GM19438 (cell line): ENCODE results near the gene ST3GAL3.

Experiments
- ATAC-seq: cut with Tn5 transposase; IDR thresholded peaks from one replicate; pipeline ENCODE4 v1.9.1; 2021; ENCODE audit warnings: low read depth; ENCODE audit not compliant: unreplicated experiment

ST3GAL3 gene

DNA sequence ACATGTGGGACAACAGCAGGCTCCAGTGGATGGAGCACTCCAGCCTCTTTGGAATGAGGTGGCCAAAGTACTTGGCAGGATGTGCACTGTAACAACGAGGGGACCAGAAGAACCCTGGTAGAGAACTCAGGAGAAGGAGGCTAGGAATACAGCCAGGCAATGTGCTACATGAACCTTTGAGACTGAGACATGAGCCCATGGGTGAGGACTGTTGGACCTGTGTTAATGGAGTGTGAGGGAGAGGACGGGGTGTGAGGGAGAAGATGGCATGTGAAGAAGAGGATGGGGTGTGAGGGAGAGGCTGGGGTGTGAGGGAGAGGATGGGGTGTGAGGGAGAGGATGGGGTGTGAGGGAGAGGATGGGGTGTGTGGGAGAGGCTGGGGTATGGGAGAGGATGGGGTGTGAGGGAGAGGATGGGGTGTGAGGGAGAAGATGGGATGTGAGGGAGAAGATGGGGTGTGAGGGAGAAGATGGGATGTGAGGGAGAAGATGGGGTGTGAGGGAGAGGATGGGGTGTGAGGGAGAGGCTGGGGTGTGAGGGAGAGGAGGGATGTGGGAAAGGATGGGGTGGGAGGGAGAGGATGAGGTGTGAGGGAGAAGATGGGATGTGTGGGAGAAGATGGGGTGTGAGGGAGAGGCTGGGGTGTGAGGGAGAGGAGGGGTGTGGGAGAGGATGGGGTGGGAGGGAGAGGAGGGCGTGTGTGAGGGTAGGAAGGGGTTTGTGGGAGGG, 164.0 kb downstream of the ST3GAL3 start:
- no peak for ATAC-seq

DNA sequence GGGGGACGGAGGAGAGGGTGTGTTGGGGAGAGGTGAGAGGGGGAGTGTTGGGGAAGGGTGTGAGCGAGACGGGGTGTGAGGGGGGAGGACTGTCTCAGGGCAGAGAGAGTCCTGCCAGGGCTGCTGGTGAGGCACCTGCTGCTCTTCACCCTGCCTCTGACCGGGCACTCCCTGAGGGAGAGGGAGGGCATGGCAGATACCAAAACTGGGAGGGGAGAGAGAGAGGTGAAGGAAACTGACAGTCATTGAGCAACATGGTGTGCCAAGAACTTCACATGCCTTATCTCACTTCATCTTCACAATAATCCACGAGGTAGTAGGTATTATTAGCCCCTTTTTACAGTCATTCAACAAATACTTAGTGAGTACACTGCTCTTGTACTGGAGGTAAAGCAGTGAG, 164.9 kb downstream of the ST3GAL3 start:
- ATAC-seq: no peak

- ATAC-seq: no peak
Observed at GRCh38 chr1:43873851-43874250, 166.5 kb downstream of the ST3GAL3 start.

DNA sequence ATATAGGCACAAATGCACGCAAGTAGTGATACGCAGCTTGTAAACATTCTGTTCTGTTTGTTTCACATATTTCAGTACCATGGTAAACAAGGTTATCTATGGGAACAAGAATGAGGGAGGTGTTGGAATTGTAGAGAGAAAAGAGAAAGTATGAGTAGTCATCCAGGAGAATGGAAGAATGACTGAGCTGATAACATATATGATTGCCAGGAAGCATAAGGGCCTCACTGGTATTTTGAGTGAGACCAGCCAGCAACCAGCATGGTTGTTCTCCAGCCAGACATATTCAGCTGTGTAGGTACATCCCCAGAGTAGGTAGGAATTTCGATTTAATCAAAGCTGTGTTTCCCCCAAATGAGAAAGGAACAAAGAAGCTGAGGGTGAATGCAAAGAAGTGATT, 167.4 kb downstream of the ST3GAL3 start:
- ATAC-seq: no peak

DNA sequence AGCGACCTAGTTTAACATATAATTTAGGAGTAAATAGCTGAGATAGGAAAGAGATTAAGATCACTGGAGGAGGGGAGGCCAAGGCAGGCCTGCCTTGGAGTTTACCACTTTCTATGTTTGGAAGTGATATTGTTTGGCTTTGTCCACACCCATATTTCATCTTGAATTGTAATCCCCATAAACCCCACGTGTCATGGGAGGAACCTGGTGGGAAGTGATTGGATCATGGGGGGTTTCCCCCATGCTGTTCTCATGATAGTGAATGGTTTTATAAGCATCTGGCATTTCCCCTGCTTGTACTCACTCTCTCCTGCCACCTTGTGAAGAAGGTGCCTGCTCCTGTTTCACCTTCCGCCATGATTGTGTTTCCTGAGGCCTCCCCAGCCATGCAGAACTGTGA, 168.0 kb downstream of the ST3GAL3 start:
- ATAC-seq: no peak

DNA sequence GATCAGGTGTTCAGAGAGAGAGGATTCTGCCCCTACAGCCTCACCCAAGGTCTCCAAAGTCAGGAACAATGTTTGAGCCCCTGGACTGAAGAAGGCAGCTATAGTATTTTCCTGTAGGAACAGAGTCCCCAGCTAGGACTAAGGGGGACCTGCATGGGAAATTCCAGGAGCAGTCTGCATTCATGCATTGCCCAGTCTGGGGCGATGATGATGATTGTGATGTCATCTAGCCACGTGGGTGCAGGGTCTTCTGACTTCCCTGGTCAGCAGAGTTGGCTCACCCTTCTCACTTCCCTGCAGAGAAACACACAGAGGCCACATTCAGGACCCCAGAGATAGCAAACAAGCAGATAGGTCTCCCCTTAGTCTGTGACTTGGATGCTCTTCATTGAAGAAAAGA, 169.8 kb downstream of the ST3GAL3 start:
- ATAC-seq: no peak

- no peak for ATAC-seq
Observed at GRCh38 chr1:43878440-43878839, 171.1 kb downstream of the ST3GAL3 start.

DNA sequence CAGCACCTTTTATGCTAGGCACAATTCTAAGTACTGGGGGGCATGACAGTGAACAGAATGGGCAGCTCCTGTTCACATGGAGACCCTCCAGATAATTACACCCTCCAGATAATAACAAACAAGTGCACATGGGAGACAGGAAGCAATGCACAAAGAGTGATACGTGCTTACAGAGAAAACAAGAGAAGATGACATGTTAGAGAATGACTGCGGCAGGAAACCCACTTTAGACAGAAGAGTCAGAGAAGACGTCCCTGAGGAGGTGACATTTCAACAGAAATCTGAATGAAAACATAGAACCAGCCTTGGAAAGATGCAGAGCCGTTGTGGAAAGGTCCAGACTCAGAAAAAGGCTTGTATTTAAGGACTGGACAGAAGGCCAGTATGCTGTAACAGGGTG, 171.5 kb downstream of the ST3GAL3 start:
- ATAC-seq: no peak

GRCh38 chr1:43879414-43879813, 172.1 kb downstream of the ST3GAL3 start:
- ATAC-seq: no peak

- ATAC-seq: no peak
Observed at GRCh38 chr1:43879996-43880395, 172.7 kb downstream of the ST3GAL3 start.

GRCh38 chr1:43880604-43881003, 173.3 kb downstream of the ST3GAL3 start:
- ATAC-seq: no peak

DNA sequence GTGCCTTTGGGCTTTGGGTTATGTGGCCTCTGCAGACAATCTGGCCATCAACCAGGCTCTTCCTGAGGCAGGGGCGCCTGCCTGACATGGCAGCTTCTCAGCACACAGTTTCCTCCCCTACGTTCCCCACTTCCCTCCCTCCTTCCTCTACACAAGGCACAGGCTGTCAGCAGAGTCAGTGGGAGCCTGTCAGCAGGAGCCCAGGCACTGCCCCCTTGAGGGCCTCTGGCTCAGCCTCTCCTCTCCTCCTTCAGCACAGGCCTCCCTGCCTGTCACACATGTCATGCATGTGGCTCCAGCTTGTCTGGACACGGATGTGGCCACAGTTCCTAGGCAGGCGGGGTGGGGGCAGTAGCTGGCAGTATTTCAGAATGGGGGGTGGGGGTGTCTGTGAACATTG, 174.1 kb downstream of the ST3GAL3 start:
- no peak for ATAC-seq

- ATAC-seq: no peak
Observed at GRCh38 chr1:43882763-43883162, 175.4 kb downstream of the ST3GAL3 start.

GRCh38 chr1:43883321-43883720, 176.0 kb downstream of the ST3GAL3 start:
- no peak for ATAC-seq

DNA sequence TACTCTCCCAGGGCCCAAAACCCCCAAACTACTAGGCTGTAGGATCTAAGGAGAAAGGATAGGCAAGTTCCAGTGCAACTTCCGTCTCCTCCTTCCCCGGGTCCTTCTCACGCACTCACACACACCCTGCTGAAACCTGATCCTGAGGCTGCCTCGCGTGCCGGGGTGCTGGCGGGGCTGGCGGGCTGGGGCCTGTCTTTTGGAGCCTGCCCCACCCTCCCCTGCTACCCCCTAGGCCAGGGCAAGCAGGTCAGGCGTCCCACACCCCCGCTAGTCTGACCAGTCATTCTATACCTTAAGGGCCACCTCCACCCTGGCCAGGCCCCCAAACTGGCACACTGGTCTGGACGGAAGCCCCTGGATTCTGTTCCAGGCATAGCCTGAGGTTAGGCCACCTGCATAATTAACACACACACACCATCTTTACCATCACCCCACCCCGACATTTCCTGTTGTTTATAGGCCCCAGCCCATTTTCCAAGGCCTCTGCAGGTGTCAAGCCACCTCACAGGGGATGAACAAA, 178.0 kb downstream of the ST3GAL3 start:
- ATAC-seq: no peak

DNA sequence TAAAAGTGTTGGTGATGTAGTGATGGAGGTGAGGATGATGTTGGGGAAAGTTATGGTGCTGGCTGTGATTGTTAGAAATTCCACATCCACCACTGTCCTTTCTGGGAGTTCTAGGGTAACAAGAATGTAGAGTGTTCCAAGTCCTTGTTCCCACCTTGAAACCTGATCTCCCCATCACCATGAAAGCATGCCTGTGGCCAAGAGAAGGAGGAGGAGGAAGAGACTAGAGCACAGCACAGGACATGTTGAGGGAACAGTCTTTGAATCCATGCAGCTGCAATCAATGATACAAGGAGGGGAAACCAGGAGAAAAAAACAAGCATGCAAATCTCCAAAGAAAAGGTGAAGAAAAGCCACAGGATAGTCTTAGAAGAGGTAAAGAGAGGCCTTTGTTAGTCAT, 180.4 kb downstream of the ST3GAL3 start:
- ATAC-seq: no peak

DNA sequence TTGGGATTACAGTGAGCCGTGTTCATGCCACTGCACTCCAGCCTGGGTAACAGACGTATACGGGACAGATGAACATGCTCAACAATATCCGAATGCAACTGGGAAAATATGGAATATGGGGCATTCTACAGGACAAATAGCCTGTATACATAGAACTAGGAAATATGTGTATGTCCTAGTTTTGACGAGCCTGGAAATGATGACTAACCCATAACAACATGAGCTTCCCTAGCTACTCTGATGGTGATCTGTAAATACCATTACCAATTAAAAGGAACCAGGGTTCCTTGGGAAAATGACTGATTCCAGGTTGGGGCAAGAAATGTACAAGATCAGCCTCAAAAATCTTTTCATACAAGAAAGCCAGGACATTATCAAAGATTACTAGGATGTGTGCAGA, 183.5 kb downstream of the ST3GAL3 start:
- ATAC-seq: no peak

- ATAC-seq: no peak
Observed at GRCh38 chr1:43893006-43893405, 185.7 kb downstream of the ST3GAL3 start.

- no peak for ATAC-seq
Observed at GRCh38 chr1:43898981-43899380, 191.6 kb downstream of the ST3GAL3 start.

DNA sequence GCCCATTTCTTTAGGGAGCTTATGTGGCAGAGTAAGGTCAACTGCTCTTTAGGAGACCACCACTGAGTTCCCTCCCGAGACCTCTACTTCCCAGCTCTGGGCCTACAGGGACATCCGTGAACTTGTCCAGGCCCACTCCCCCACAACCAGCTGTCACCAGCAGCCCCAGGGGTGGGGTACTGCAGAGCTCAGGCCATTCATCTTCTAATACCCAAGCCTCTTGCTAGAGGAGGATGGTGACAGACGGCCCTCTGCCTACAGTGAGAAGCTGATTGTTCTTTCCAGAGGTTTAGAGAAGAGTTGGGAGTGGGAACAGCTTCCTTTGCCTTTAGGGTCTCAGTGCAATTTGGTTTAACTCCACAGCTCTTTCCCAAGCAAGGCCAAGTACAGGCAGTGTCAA, 193.1 kb downstream of the ST3GAL3 start:
- no peak for ATAC-seq

- no peak for ATAC-seq
Observed at GRCh38 chr1:43901196-43901961, 194.0 kb downstream of the ST3GAL3 start.
